ENCODE data around the gene PWWP2B. TPM values are rescaled to one million over a fixed set of nuclear protein-coding genes. Genes with fewer than 3 reads are reported as not detected.

Gene PWWP2B
- total and polyA plus RNA-seq, 10 of the 15 experiments (the other 5 are each of a cell fraction or from before 2014, with no cell fraction given), result 0.04 to 0.87 (median 0.35) TPM; not detected in 4

GRCh38 chr10:132439424-132440163 is 42.6 kb downstream of the PWWP2B start:
- FAIRE-seq (no peak), DNase-seq (ENCODE audit: low read depth, low spot score) (no peak), ATAC-seq (no peak)
- Histone ChIP-seq H3K27me3 (replicated peaks in 1 of 2; ENCODE audit: control insufficient read depth in 2 of 2, insufficient read depth in 2 of 2, low read length in 1 of 2) (no peaks in the 10 kb centered on the region), H3K4me1 (ENCODE audit: control insufficient read depth, insufficient read depth, low read length) (no peaks in the 10 kb centered on the region), H4K20me1 (ENCODE audit: control insufficient read depth, insufficient read depth) (no peaks in the 10 kb centered on the region), H3K9me3 (replicated peaks; ENCODE audit: control insufficient read depth, insufficient read depth, low read length) (no peaks in the 10 kb centered on the region), H3K36me3 (ENCODE audit: control insufficient read depth in 2 of 2, insufficient read depth in 2 of 2, low read length in 1 of 2) (no peaks in the 10 kb centered on the region), H3K79me2 (ENCODE audit: control insufficient read depth, insufficient read depth, low read length) (no peaks in the 10 kb centered on the region), H3K4me2 (ENCODE audit: control insufficient read depth, insufficient read depth) (no peak overlapping the region), H3K27ac (ENCODE audit: control insufficient read depth, insufficient read depth) (no peak overlapping the region), H3K4me3 (no peak overlapping the region), H2AFZ (ENCODE audit: control insufficient read depth, low read depth, low read length) (no peak overlapping the region), H3K9ac (ENCODE audit: control insufficient read depth, insufficient read depth, low read length) (no peak overlapping the region)
- POLR2A ChIA-PET, result no interaction called here
- in situ Hi-C loops (cut with MboI), result no loop called here
- intact Hi-C loops (cut with micrococcal nuclease; ENCODE audit: unreplicated experiment), result no loop called here
- no TSS peak for BruUV-seq (replicated peaks)
- peak; percentile 79 for TF ChIP-seq BCL3 (IDR thresholded peaks at IDR 0.05; ENCODE audit: borderline replicate concordance, insufficient read depth, low read depth, low read length, poor library complexity, severe bottlenecking)
- peak; percentile 15 for TF ChIP-seq NR2C2 (IDR thresholded peaks at IDR 0.05; ENCODE audit: borderline replicate concordance, control insufficient read depth, insufficient read length, low read depth)
- no peak for TF ChIP-seq TARDBP (IDR thresholded peaks at IDR 0.05; ENCODE audit: borderline replicate concordance)
- peak; percentile 38 for TF ChIP-seq PBX3 (IDR thresholded peaks at IDR 0.05; ENCODE audit: insufficient replicate concordance, low read depth, low read length)
- 0 out of 2 replicates have a peak, but pooled peaks have one; percentile 60 for TF ChIP-seq TCF3 (IDR thresholded peaks at IDR 0.05; ENCODE audit: borderline replicate concordance, insufficient read depth, low read depth, low read length)
- RAD21 ChIA-PET (ENCODE audit: unreplicated experiment), result no interaction called here
- CTCF ChIA-PET, result no interaction called here
- WGBS (ENCODE audit: insufficient coverage, insufficient replicate concordance, low lambda C conversion rate, missing lambda C conversion rate), result 71% methylated on average over 16 of the region's 18 CpGs
- SMC1A ChIA-PET (ENCODE audit: uncharacterized antibody, unreplicated experiment), result no interaction called here
